Neuronal stem cell (in vitro differentiated cells): ENCODE results near the gene SLK.

ENCODE experiments used
- DNase-seq: peaks from one replicate; pipeline ENCODE4 v3.0.0-alpha.2; 2013; ENCODE audit warnings: low spot score
- H2AFZ ChIP-seq: one replicate; pipeline ENCODE4 v1.6.1; 2013; ENCODE audit warnings: mild to moderate bottlenecking, low read length, inconsistent platforms
- H2AK5ac ChIP-seq: 2 replicates; pipeline ENCODE4 v1.6.1; 2013; ENCODE audit warnings: low read depth, mild to moderate bottlenecking, inconsistent platforms, low read length, moderate library complexity, mixed read lengths
- H2BK120ac ChIP-seq: 2 replicates; pipeline ENCODE4 v1.6.1; 2013; ENCODE audit warnings: low read depth, mild to moderate bottlenecking, inconsistent platforms, low read length, moderate library complexity, mixed read lengths
- H2BK12ac ChIP-seq: one replicate; pipeline ENCODE4 v1.6.1; 2013; ENCODE audit warnings: low read length, inconsistent platforms
- H2BK15ac ChIP-seq: 2 replicates; pipeline ENCODE4 v1.6.1; 2013; ENCODE audit warnings: mild to moderate bottlenecking, low read length, inconsistent platforms, mixed read lengths
- H2BK5ac ChIP-seq: one replicate; pipeline ENCODE4 v1.6.1; 2013; ENCODE audit warnings: inconsistent platforms, mild to moderate bottlenecking, low read length, moderate library complexity
- H3K14ac ChIP-seq: one replicate; pipeline ENCODE4 v1.6.1; 2013; ENCODE audit warnings: low read length, inconsistent platforms
- H3K18ac ChIP-seq: 2 replicates; pipeline ENCODE4 v1.6.1; 2013; ENCODE audit warnings: low read length, inconsistent platforms
- H3K23ac ChIP-seq: 2 replicates; pipeline ENCODE4 v1.6.1; 2013; ENCODE audit warnings: low read depth, mild to moderate bottlenecking, mixed read lengths, low read length, inconsistent platforms; ENCODE audit not compliant: poor library complexity
- H3K27ac ChIP-seq: replicated peaks from 3 replicates; pipeline ENCODE4 v1.5.1; 2013; ENCODE audit warnings: low read length, inconsistent platforms
- H3K27me3 ChIP-seq, 3 experiments: 2 replicates each; pipeline ENCODE4 v1.6.1; 2013; ENCODE audit warnings: low read length in 3 of 3, mild to moderate bottlenecking in 2 of 3, inconsistent platforms in 1 of 3, low read depth in 1 of 3, mixed read lengths in 1 of 3, moderate library complexity in 1 of 3; ENCODE audit not compliant: control insufficient read depth in 3 of 3, insufficient read depth in 3 of 3
- H3K36me3 ChIP-seq, 2 donors: replicated peaks in 1 of 2; 2 replicates each; pipeline ENCODE4 v1.6.1; 2013; ENCODE audit warnings: low read length in 2 of 2; ENCODE audit not compliant: control insufficient read depth in 2 of 2, insufficient read depth in 2 of 2
- H3K4ac ChIP-seq: 2 replicates; pipeline ENCODE4 v1.6.1; 2013; ENCODE audit warnings: inconsistent platforms, mild to moderate bottlenecking, low read length, moderate library complexity
- H3K4me1 ChIP-seq, 2 donors: 1 replicate in 1 of 2; 2 replicates in 1 of 2; pipeline ENCODE4 v1.6.1; 2013; ENCODE audit warnings: low read length in 2 of 2, low read depth in 1 of 2; ENCODE audit not compliant: control insufficient read depth in 2 of 2, insufficient read depth in 1 of 2
- H3K4me2 ChIP-seq: one replicate; pipeline ENCODE4 v1.6.1; 2013; ENCODE audit warnings: mild to moderate bottlenecking, low read length, inconsistent platforms; ENCODE audit not compliant: insufficient read depth, poor library complexity, severe bottlenecking
- H3K4me3 ChIP-seq, 2 donors: 2 replicates each; pipeline ENCODE4 v1.5.1; 2013; ENCODE audit warnings: low read length in 2 of 2, mild to moderate bottlenecking in 2 of 2, inconsistent platforms in 1 of 2, moderate library complexity in 1 of 2
- H3K79me1 ChIP-seq: one replicate; pipeline ENCODE4 v1.6.1; 2013; ENCODE audit warnings: low read depth, mild to moderate bottlenecking, inconsistent platforms, low read length, moderate library complexity
- H3K9ac ChIP-seq: one replicate; pipeline ENCODE4 v1.6.1; 2013; ENCODE audit warnings: mild to moderate bottlenecking, low read depth, low read length, inconsistent platforms; ENCODE audit not compliant: poor library complexity
- H3K9me3 ChIP-seq, 2 donors: replicated peaks in 1 of 2; 2 replicates each; pipeline versions ENCODE3 to v1.6.1; 2013; ENCODE audit warnings: low read length in 2 of 2, mild to moderate bottlenecking in 2 of 2, inconsistent platforms in 1 of 2, low read depth in 1 of 2, mixed read lengths in 1 of 2, moderate library complexity in 1 of 2; ENCODE audit not compliant: control insufficient read depth in 2 of 2, insufficient read depth in 1 of 2
- H4K8ac ChIP-seq: one replicate; pipeline ENCODE4 v1.6.1; 2013; ENCODE audit warnings: low read depth, mild to moderate bottlenecking, inconsistent platforms, low read length, moderate library complexity
- H4K91ac ChIP-seq: one replicate; pipeline ENCODE4 v1.6.1; 2013; ENCODE audit warnings: low read length, low read depth, mild to moderate bottlenecking, inconsistent platforms; ENCODE audit not compliant: poor library complexity
- WGBS, 2 donors: extraction: QIAGEN DNeasy Blood & Tissue Kit; methylation state at CpG; one replicate each; pipeline ENCODE4 v1.1.7; 2013; ENCODE audit warnings: missing lambda C conversion rate in 2 of 2, mixed read lengths in 1 of 2; ENCODE audit not compliant: insufficient read length in 2 of 2, insufficient replicate concordance in 1 of 2; ENCODE audit errors: extremely low coverage in 2 of 2; 5-methylcytosine and 5-hydroxymethylcytosine counted together

The SLK gene

GRCh38 chr10:104028146-104028545 is 61.2 kb downstream of the SLK start:
- Histone ChIP-seq H2BK120ac (no peak overlapping the region), H2BK12ac (no peak overlapping the region), H3K9me3 (no peaks in the 10 kb centered on the region), H3K4me3 (no peak overlapping the region), H3K4ac (no peak overlapping the region), H3K4me1 (peaks cover 0 to 11% of the 10 kb centered on the region in 2 donors), H2BK15ac (no peak overlapping the region), H4K91ac (no peak overlapping the region), H3K79me1 (no peaks in the 10 kb centered on the region), H3K14ac (no peak overlapping the region), H2AK5ac (no peak overlapping the region), H2AFZ (no peak overlapping the region), H3K4me2 (no peak overlapping the region), H3K27me3 (no peaks in the 10 kb centered on the region), H3K27ac (no peak overlapping the region), H3K23ac (no peak overlapping the region), H3K18ac (no peak overlapping the region), H4K8ac (no peak overlapping the region), H3K36me3 (peaks cover 10 to 68% of the 10 kb centered on the region in 2 donors), H3K9ac (no peak overlapping the region), H2BK5ac (no peak overlapping the region)
- DNase-seq: no peak
- no CpG with 5 or more reads among the region's 6 CpGs for WGBS, 2 donors

- no peak overlapping the region for H2AK5ac ChIP-seq
- WGBS, 2 donors: no CpG with 5 or more reads among the region's 4 CpGs
- no peaks in the 10 kb centered on the region for H3K79me1 ChIP-seq
- no peak overlapping the region for H2AFZ ChIP-seq
- no peak overlapping the region for H2BK15ac ChIP-seq
- H3K9ac ChIP-seq: no peak overlapping the region
- peaks cover 0 to 18% of the 10 kb centered on the region in 2 donors for H3K4me1 ChIP-seq
- H2BK5ac ChIP-seq: no peak overlapping the region
- H3K4me2 ChIP-seq: no peak overlapping the region
- H3K23ac ChIP-seq: no peak overlapping the region
- no peak overlapping the region for H3K14ac ChIP-seq
- H3K18ac ChIP-seq: no peak overlapping the region
- no peak overlapping the region for H3K4me3 ChIP-seq
- no peaks in the 10 kb centered on the region for H3K9me3 ChIP-seq
- no peaks in the 10 kb centered on the region for H3K27me3 ChIP-seq
- no peak overlapping the region for H2BK120ac ChIP-seq
- no peak for DNase-seq
- H4K91ac ChIP-seq: no peak overlapping the region
- no peak overlapping the region for H2BK12ac ChIP-seq
- no peak overlapping the region for H4K8ac ChIP-seq
- no peak overlapping the region for H3K4ac ChIP-seq
- H3K36me3 ChIP-seq: peaks cover 8 to 59% of the 10 kb centered on the region in 2 donors
- no peak overlapping the region for H3K27ac ChIP-seq
Measured at GRCh38 chr10:104028823-104029520, 62.0 kb downstream of the SLK start.

GRCh38 chr10:104029521-104029860 is 62.6 kb downstream of the SLK start:
- H2BK120ac ChIP-seq: no peak overlapping the region
- H3K4me1 ChIP-seq: peaks cover 2 to 22% of the 10 kb centered on the region in 2 donors
- H2BK5ac ChIP-seq: no peak overlapping the region
- no peak overlapping the region for H2BK15ac ChIP-seq
- no peaks in the 10 kb centered on the region for H3K27me3 ChIP-seq
- H4K8ac ChIP-seq: no peak overlapping the region
- H3K9me3 ChIP-seq: no peaks in the 10 kb centered on the region
- H3K27ac ChIP-seq: no peak overlapping the region
- WGBS, 2 donors: no CpG with 5 or more reads among the region's 6 CpGs
- no peak overlapping the region for H2BK12ac ChIP-seq
- no peak overlapping the region for H3K4ac ChIP-seq
- H3K18ac ChIP-seq: no peak overlapping the region
- no peaks in the 10 kb centered on the region for H3K79me1 ChIP-seq
- H3K9ac ChIP-seq: no peak overlapping the region
- H3K23ac ChIP-seq: no peak overlapping the region
- H4K91ac ChIP-seq: no peak overlapping the region
- no peak overlapping the region for H3K4me2 ChIP-seq
- H2AK5ac ChIP-seq: no peak overlapping the region
- no peak overlapping the region for H3K14ac ChIP-seq
- H2AFZ ChIP-seq: no peak overlapping the region
- H3K36me3 ChIP-seq: peaks cover 7 to 54% of the 10 kb centered on the region in 2 donors
- DNase-seq: no peak
- H3K4me3 ChIP-seq: no peak overlapping the region

- Histone ChIP-seq H2BK5ac (no peak overlapping the region), H3K36me3 (peaks cover 0 to 38% of the 10 kb centered on the region in 2 donors)
- WGBS, 2 donors: no CpG with 5 or more reads among the region's 2 CpGs
Measured at GRCh38 chr10:104031631-104032030, 64.7 kb downstream of the SLK start.

More at GRCh38 chr10:104031631-104032030, 64.7 kb downstream of the SLK start:
- Histone ChIP-seq H3K79me1 (no peaks in the 10 kb centered on the region), H2BK12ac (no peak overlapping the region), H3K27ac (no peak overlapping the region), H2BK120ac (no peak overlapping the region), H3K4me3 (no peak overlapping the region), H3K14ac (no peak overlapping the region), H4K91ac (no peak overlapping the region), H3K27me3 (no peaks in the 10 kb centered on the region), H3K18ac (no peak overlapping the region), H2AFZ (no peak overlapping the region), H2BK15ac (no peak overlapping the region), H3K4ac (no peak overlapping the region), H3K4me1 (peaks cover 3 to 25% of the 10 kb centered on the region in 2 donors), H3K4me2 (no peak overlapping the region), H3K23ac (no peak overlapping the region), H2AK5ac (no peak overlapping the region), H3K9ac (no peak overlapping the region), H3K9me3 (no peaks in the 10 kb centered on the region), H4K8ac (no peak overlapping the region)
- no peak for DNase-seq
